Vagina (tissue), 2 donors: ENCODE results near the gene FAM120A. TPM values are rescaled to one million over a fixed set of nuclear protein-coding genes. Genes with fewer than 3 reads are reported as not detected.

Source experiments
- DNase-seq, 2 donors: peaks; one replicate each; pipeline ENCODE4 v3.0.0-alpha.2; 2017; ENCODE audit errors: extremely low spot score in 2 of 2
- H3K27ac ChIP-seq: fragments of 200-600 bp; sonication (generic); one replicate; pipeline ENCODE4 v1.5.1; 2019
- H3K27me3 ChIP-seq: fragments of 200-600 bp; sonication (generic); one replicate; pipeline ENCODE4 v1.5.1; 2019
- H3K36me3 ChIP-seq, 2 donors: fragments of 200-600 bp; sonication (generic); one replicate each; pipeline ENCODE4 v1.5.1; 2017 to 2019
- H3K4me1 ChIP-seq: fragments of 200-600 bp; sonication (generic); one replicate; pipeline ENCODE4 v1.5.1; 2019
- H3K4me3 ChIP-seq, 2 donors: fragments of 200-600 bp; sonication (generic); 1 replicate in 1 of 2; 2 replicates in 1 of 2; pipeline ENCODE4 v1.5.1; 2016 to 2019
- H3K9me3 ChIP-seq: fragments of 200-600 bp; sonication (generic); one replicate; pipeline ENCODE4 v1.5.1; 2019
- POLR2A ChIP-seq, 2 donors: fragments of 450-650 bp; IDR thresholded peaks; one replicate each; pipeline ENCODE4 v1.6.1; 2017; ENCODE audit warnings: antibody characterized with exemption in 2 of 2, mild to moderate bottlenecking in 2 of 2, moderate library complexity in 2 of 2
- POLR2AphosphoS5 ChIP-seq, 2 donors: sonication (generic); formaldehyde crosslinking; IDR thresholded peaks; one replicate each; pipeline ENCODE4 v1.9.0; 2017; ENCODE audit warnings: antibody characterized with exemption in 2 of 2, mild to moderate bottlenecking in 2 of 2, low read depth in 1 of 2; ENCODE audit not compliant: insufficient read depth in 1 of 2
- intact Hi-C: fragments of 100-400 bp; cut with DNase I; formaldehyde crosslinking; loops from one replicate; pipeline ENCODE4 v1.15.1; 2023
- total RNA-seq: library from RNA; depleted of rRNA; stranded (reverse); fragments of >200 nt; gene quantifications from one replicate; pipeline ENCODE4 v1.2.3, GENCODE V29; 2016
- TF ChIP-seq, protein P1 (sequence below), 3 experiments: fragments of 450-650 bp in 2 of 3; fragments of 200-600 bp in 1 of 3; sonication (generic) in 1 of 3; IDR thresholded peaks; one replicate each; pipeline ENCODE4 v1.5.1; 2017 to 2019; ENCODE audit warnings: antibody characterized with exemption in 3 of 3, mild to moderate bottlenecking in 2 of 3, moderate library complexity in 2 of 3

The FAM120A gene
- total RNA-seq, 1 donor from 2014 or later: 98.2 TPM

DNA sequence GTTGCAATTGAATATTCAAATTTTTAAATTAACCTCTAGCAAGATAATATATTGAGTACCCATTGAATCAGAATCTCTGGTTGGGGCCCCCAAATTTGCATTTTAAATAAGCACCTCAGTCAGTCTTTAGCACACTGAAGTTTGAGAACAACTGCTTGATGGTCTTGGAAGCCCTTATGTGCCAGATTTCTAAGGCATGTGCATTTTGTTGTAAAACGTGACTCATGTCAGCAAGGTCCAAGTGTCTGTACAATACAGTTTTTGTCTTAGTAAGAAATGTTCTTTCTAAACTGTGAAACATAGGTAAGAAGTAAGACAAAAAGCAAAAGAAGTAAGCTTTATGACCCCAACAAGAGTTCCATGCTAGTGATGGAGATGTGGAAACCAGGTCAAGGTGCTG lies 65.8 kb downstream of the FAM120A start:
- intact Hi-C loops: no loop called here
- H3K9me3 ChIP-seq: no peaks in the 10 kb centered on the region
- peaks cover 3% of the 10 kb centered on the region for H3K4me1 ChIP-seq
- DNase-seq: no peak
- H3K27me3 ChIP-seq: no peaks in the 10 kb centered on the region
- H3K27ac ChIP-seq: no peak overlapping the region
- TF ChIP-seq POLR2AphosphoS5 (IDR thresholded peaks at IDR 0.05; ENCODE audit: insufficient read depth in 1 of 2, low read depth in 1 of 2): no peak
- TF ChIP-seq, protein P1, sequence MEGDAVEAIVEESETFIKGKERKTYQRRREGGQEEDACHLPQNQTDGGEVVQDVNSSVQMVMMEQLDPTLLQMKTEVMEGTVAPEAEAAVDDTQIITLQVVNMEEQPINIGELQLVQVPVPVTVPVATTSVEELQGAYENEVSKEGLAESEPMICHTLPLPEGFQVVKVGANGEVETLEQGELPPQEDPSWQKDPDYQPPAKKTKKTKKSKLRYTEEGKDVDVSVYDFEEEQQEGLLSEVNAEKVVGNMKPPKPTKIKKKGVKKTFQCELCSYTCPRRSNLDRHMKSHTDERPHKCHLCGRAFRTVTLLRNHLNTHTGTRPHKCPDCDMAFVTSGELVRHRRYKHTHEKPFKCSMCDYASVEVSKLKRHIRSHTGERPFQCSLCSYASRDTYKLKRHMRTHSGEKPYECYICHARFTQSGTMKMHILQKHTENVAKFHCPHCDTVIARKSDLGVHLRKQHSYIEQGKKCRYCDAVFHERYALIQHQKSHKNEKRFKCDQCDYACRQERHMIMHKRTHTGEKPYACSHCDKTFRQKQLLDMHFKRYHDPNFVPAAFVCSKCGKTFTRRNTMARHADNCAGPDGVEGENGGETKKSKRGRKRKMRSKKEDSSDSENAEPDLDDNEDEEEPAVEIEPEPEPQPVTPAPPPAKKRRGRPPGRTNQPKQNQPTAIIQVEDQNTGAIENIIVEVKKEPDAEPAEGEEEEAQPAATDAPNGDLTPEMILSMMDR (IDR thresholded peaks at IDR 0.05): no peak
- TF ChIP-seq POLR2A (IDR thresholded peaks at IDR 0.05): no peak
- H3K36me3 ChIP-seq: peaks cover 0 to 4% of the 10 kb centered on the region in 2 donors
- no peak overlapping the region for H3K4me3 ChIP-seq

DNA sequence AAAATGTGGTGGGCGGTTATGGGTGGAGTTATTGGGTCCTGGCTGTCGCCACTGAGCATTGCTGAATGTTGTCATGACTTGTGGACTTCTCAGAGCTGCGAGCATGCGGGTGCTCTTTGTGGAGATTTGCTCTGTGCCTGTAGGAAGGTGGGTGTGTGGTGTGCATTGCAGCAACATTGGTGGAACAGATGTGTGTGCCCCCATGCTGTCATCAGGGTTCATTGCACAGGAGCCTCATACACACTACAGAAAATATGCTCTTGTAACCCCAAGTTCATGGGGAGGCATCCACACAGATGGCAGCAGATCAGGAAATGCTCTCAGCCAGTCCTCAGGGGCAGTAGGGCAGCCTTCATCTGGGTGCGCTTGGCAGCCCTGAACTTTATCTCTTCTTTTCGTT lies 69.0 kb downstream of the FAM120A start:
- H3K36me3 ChIP-seq: peaks cover 0 to 4% of the 10 kb centered on the region in 2 donors
- no peaks in the 10 kb centered on the region for H3K4me1 ChIP-seq
- TF ChIP-seq, protein P1 (IDR thresholded peaks at IDR 0.05): no peak
- no peak for TF ChIP-seq POLR2A (IDR thresholded peaks at IDR 0.05)
- no peak for TF ChIP-seq POLR2AphosphoS5 (IDR thresholded peaks at IDR 0.05; ENCODE audit: insufficient read depth in 1 of 2, low read depth in 1 of 2)
- no peak for DNase-seq
- H3K4me3 ChIP-seq: no peak overlapping the region
- intact Hi-C loops: no loop called here
- no peak overlapping the region for H3K27ac ChIP-seq
- H3K27me3 ChIP-seq: no peaks in the 10 kb centered on the region
- H3K9me3 ChIP-seq: no peaks in the 10 kb centered on the region

DNA sequence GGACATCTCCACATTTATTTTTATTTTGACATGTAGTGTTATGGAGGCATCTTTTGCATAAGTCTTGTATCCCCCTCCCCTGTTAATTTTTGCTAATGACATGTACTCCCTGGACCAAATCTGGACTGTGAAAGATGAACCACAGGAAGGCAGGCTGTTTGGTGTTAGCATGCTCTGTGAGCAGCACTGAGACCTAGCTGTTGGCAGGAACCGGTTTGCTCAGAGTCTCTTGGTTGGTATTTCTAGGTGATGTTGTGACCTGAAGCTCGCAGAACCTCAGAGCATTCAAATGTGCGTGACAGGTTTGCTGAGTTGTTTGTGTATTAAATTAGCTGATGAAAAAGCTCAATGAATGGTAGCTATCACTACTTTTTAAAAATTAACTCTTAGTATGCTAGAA lies 71.3 kb downstream of the FAM120A start:
- peaks cover 0 to 9% of the 10 kb centered on the region in 2 donors for H3K36me3 ChIP-seq
- DNase-seq: no peak
- H3K9me3 ChIP-seq: no peaks in the 10 kb centered on the region
- H3K4me3 ChIP-seq: no peak overlapping the region
- no peaks in the 10 kb centered on the region for H3K4me1 ChIP-seq
- H3K27ac ChIP-seq: no peak overlapping the region
- intact Hi-C loops: no loop called here
- no peaks in the 10 kb centered on the region for H3K27me3 ChIP-seq
- TF ChIP-seq POLR2A (IDR thresholded peaks at IDR 0.05): no peak
- no peak for TF ChIP-seq POLR2AphosphoS5 (IDR thresholded peaks at IDR 0.05; ENCODE audit: insufficient read depth in 1 of 2, low read depth in 1 of 2)
- TF ChIP-seq, protein P1 (IDR thresholded peaks at IDR 0.05): no peak

DNA sequence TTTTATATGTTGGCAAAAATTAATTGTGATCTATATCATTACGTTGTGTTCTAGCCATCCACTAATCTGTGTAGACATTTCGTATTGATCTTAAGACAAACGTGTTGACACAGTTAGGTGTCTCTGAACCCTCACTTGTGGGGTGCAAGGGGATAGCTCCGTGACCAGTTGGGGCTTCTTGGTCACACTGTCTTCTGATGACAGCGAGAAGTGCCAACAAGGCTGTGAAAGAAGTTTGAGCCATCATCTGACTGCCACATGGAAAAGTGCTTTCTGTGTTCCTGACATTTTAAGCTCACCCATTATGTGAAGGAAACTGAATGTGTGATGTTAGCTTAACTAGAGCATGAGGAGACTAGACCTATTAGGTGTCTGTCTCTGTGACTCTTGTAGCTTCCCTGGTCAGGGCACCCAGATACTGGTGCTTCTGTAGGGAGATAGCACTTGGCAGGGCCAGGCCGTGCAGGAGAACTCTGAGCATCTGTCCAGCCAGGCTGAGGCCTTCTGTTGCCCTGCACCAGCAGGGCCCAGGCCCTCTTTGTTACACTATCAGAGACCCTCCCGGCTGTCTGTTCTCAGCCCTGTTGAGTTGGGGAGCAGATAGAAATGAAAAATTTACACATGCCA lies 72.1 kb downstream of the FAM120A start:
- intact Hi-C loops: no loop called here
- TF ChIP-seq POLR2A (IDR thresholded peaks at IDR 0.05) (no peak), POLR2AphosphoS5 (IDR thresholded peaks at IDR 0.05; ENCODE audit: insufficient read depth in 1 of 2, low read depth in 1 of 2) (no peak)
- TF ChIP-seq, protein P1 (IDR thresholded peaks at IDR 0.05): no peak
- H3K27ac ChIP-seq: no peak overlapping the region
- H3K9me3 ChIP-seq: no peaks in the 10 kb centered on the region
- H3K4me1 ChIP-seq: no peaks in the 10 kb centered on the region
- no peak for DNase-seq
- peaks cover 0 to 15% of the 10 kb centered on the region in 2 donors for H3K36me3 ChIP-seq
- H3K27me3 ChIP-seq: no peaks in the 10 kb centered on the region
- no peak overlapping the region for H3K4me3 ChIP-seq

DNA sequence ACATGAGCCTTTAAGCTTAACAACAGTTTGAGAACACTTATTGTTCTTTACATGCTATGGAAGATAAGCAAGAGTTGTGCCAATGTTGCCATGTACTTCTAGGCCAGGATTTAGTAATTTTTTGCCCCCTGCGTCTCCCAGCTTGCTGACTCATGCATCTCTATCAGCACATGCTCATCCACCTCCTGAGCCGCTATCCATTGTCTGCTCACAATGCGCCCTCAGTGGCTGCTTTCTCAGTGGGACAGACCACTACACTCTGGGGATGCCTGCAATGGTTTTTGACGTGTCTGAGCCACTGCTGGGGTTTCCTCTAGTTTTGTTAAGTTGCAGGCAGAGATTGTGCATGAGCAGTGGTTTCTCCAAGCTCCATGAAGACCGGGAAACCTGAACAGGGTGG lies 74.0 kb downstream of the FAM120A start:
- H3K27ac ChIP-seq: no peak overlapping the region
- no peaks in the 10 kb centered on the region for H3K9me3 ChIP-seq
- DNase-seq: no peak
- TF ChIP-seq POLR2AphosphoS5 (IDR thresholded peaks at IDR 0.05; ENCODE audit: insufficient read depth in 1 of 2, low read depth in 1 of 2): no peak
- TF ChIP-seq, protein P1 (IDR thresholded peaks at IDR 0.05): no peak
- TF ChIP-seq POLR2A (IDR thresholded peaks at IDR 0.05): no peak
- peaks cover 0 to 26% of the 10 kb centered on the region in 2 donors for H3K36me3 ChIP-seq
- intact Hi-C loops: no loop called here
- no peaks in the 10 kb centered on the region for H3K4me1 ChIP-seq
- H3K27me3 ChIP-seq: no peaks in the 10 kb centered on the region
- no peak overlapping the region for H3K4me3 ChIP-seq
